HFF-Myc (cell line): ENCODE results near the gene FSIP1.

Experiments
- DNase-seq: peaks from one replicate; pipeline ENCODE4 v3.0.0-alpha.2; 2011; ENCODE audit warnings: low read depth; ENCODE audit errors: extremely low read depth
- H3K4me3 ChIP-seq: replicated peaks from 2 replicates; pipeline ENCODE4 v1.5.1; 2011; ENCODE audit warnings: low read depth, mild to moderate bottlenecking, control low read depth, low read length
- TF ChIP-seq, protein P1 (sequence below): IDR thresholded peaks from 2 replicates; pipeline ENCODE4 v1.5.1; 2012; ENCODE audit warnings: mild to moderate bottlenecking, low read depth, low read length, control low read depth; ENCODE audit errors: missing control alignments

The FSIP1 gene

GRCh38 chr15:39787479-39787878 lies 4.8 kb upstream of the FSIP1 start:
- no peak for DNase-seq
- H3K4me3 ChIP-seq: no peak overlapping the region
- TF ChIP-seq, protein P1, sequence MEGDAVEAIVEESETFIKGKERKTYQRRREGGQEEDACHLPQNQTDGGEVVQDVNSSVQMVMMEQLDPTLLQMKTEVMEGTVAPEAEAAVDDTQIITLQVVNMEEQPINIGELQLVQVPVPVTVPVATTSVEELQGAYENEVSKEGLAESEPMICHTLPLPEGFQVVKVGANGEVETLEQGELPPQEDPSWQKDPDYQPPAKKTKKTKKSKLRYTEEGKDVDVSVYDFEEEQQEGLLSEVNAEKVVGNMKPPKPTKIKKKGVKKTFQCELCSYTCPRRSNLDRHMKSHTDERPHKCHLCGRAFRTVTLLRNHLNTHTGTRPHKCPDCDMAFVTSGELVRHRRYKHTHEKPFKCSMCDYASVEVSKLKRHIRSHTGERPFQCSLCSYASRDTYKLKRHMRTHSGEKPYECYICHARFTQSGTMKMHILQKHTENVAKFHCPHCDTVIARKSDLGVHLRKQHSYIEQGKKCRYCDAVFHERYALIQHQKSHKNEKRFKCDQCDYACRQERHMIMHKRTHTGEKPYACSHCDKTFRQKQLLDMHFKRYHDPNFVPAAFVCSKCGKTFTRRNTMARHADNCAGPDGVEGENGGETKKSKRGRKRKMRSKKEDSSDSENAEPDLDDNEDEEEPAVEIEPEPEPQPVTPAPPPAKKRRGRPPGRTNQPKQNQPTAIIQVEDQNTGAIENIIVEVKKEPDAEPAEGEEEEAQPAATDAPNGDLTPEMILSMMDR: no peak

DNA sequence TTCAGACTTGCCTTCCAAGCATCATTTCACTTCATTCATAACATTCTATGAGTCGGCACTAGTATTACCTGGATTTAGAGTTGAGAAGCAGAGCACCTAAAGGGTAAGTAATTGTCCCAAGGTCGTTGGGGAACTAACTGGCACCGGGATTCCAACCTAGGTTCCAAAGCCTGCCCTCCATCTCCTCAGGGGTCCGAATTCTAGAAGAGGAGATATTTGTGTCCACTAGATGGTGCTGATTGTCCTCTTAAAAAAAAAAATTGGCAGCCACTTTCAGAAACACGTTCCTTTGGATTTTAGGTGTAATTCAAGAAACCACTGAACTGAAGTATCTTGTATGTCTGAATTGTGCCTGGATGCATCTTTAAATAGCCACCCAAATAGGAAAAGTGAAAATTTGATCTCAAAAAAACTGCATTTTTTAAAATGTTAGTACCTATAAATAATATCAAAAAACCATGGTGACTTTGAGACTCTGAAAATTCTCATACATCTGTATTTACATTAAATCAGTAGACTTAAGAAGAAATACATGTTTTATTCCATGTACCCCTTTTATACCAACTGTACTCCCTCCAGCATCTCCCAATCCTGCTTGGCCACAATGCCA lies 3.9 kb upstream of the FSIP1 start:
- no peak overlapping the region for H3K4me3 ChIP-seq
- DNase-seq: peak; percentile 53
- TF ChIP-seq, protein P1: peak; percentile 57

GRCh38 chr15:39785841-39786240 lies 3.2 kb upstream of the FSIP1 start:
- no peak for DNase-seq
- H3K4me3 ChIP-seq: peak overlapping the region; percentile 9; the same call in 1 of the 2 replicates
- TF ChIP-seq, protein P1: no peak

- peak overlapping the region; percentile 9; the same call in 1 of the 2 replicates for H3K4me3 ChIP-seq
- TF ChIP-seq, protein P1: no peak
- DNase-seq: no peak
Observed at GRCh38 chr15:39785139-39785538, 2.5 kb upstream of the FSIP1 start.

DNA sequence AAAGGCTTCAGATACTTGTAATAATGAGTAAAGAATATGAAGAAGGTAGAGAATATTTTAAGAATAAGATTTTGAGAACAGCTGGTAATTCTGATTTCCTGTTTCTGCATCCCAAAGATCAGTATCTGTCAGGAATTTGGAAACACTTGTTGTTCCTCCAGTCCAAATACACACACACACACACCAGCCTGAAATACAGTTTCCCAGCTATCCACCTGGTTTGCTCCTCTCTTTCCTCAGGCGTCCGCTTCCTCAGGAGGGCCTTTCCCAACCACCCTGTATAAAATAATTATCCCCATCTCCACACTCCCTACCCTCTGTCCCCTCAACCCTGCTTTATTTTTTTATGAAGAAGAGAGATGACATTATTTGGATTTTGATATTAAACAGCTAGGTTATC lies 2.0 kb upstream of the FSIP1 start:
- H3K4me3 ChIP-seq: no peak overlapping the region
- TF ChIP-seq, protein P1: no peak
- no peak for DNase-seq

- H3K4me3 ChIP-seq: peak overlapping the region; percentile 83
- DNase-seq: no peak
- TF ChIP-seq, protein P1: no peak
Observed at GRCh38 chr15:39784125-39784524, 1.5 kb upstream of the FSIP1 start.
